Measurements from ENCODE around the gene ALKBH4. TPM values are rescaled to one million over a fixed set of nuclear protein-coding genes. Genes with fewer than 3 reads are reported as not detected.

ALKBH4 gene
- total and polyA plus RNA-seq, 2 donors (not counting 3 experiments of a cell fraction or from before 2014, with no cell fraction given) = 5.3 to 10.8 TPM

- H3K9ac ChIP-seq (replicated peaks; ENCODE audit: extremely low read depth, insufficient read depth, low read length) = no peak overlapping the region
- no peaks in the 10 kb centered on the region for H3K36me3 ChIP-seq (ENCODE audit: control insufficient read depth in 2 of 2, extremely low read depth in 1 of 2, insufficient read depth in 2 of 2, low read length in 2 of 2)
- peaks cover 6% of the 10 kb centered on the region for H3K4me1 ChIP-seq (ENCODE audit: control insufficient read depth, extremely low read depth, insufficient read depth, low read length)
- no peak overlapping the region for H2AFZ ChIP-seq (ENCODE audit: low read depth, low read length)
- no peaks in the 10 kb centered on the region for H3K27me3 ChIP-seq (ENCODE audit: control insufficient read depth in 2 of 2, insufficient read depth in 2 of 2, low read length in 2 of 2)
- no peak overlapping the region for H3K27ac ChIP-seq (ENCODE audit: insufficient read depth, low read depth, low read length)
- H3K9me3 ChIP-seq (replicated peaks; ENCODE audit: control insufficient read depth, insufficient read depth, low read length) = no peaks in the 10 kb centered on the region
- intact Hi-C loops (cut with micrococcal nuclease) (no loop called here), dilution Hi-C loops (cut with MboI; ENCODE audit: extremely low pct_ligation_motif_present, low sequenced_read_pairs) (no loop called here)
- FAIRE-seq (no peak), DNase-seq (ENCODE audit: low read depth, low spot score) (no peak)
- ChIA-PET CTCF (interaction anchor here (1.2 kb wide), 1 partner anchor 27 kb away, joined by 5 read pairs; no protein-coding TSS in a partner anchor), POLR2A (no interaction called here)
- H3K4me3 ChIP-seq (replicated peaks in 1 of 3; ENCODE audit: insufficient read depth in 1 of 3, low read depth in 1 of 3, low read length in 3 of 3) = no peak overlapping the region
- TF ChIP-seq POLR2AphosphoS5 (IDR thresholded peaks at IDR 0.05; ENCODE audit: insufficient read depth, low read depth, low read length) (no peak), CTCF (IDR thresholded peaks at IDR 0.05; ENCODE audit: extremely low read depth in 1 of 2, insufficient read depth in 1 of 2, low read depth in 1 of 2, low read length in 2 of 2) (no peak)
- no peak overlapping the region for H3K4me2 ChIP-seq (ENCODE audit: insufficient read depth, low read length)
- BruUV-seq (replicated peaks) = no TSS peak
- H4K20me1 ChIP-seq (replicated peaks; ENCODE audit: control insufficient read depth, extremely low read depth, insufficient read depth, low read length) = no peaks in the 10 kb centered on the region
- no peaks in the 10 kb centered on the region for H3K9me1 ChIP-seq (replicated peaks; ENCODE audit: control insufficient read depth, extremely low read depth, insufficient read depth, low read length)
- H3K79me2 ChIP-seq (ENCODE audit: control insufficient read depth, insufficient read depth, low read length) = peaks cover 19% of the 10 kb centered on the region
These were observed 32.9 kb downstream of the ALKBH4 start for GRCh38 chr7:102431617-102432298.

GRCh38 chr7:102429141-102429899 is 35.3 kb downstream of the ALKBH4 start:
- H3K9me3 ChIP-seq (replicated peaks; ENCODE audit: control insufficient read depth, insufficient read depth, low read length) = no peaks in the 10 kb centered on the region
- dilution Hi-C loops (cut with MboI; ENCODE audit: extremely low pct_ligation_motif_present, low sequenced_read_pairs) = no loop called here

More at GRCh38 chr7:102429141-102429899, 35.3 kb downstream of the ALKBH4 start:
- no peak overlapping the region for H3K27ac ChIP-seq (ENCODE audit: insufficient read depth, low read depth, low read length)
- H3K79me2 ChIP-seq (ENCODE audit: control insufficient read depth, insufficient read depth, low read length) = peaks cover 7% of the 10 kb centered on the region
- TF ChIP-seq POLR2A (IDR thresholded peaks at IDR 0.05; ENCODE audit: low read depth, low read length) = no peak
- no peak for TF ChIP-seq POLR2AphosphoS5 (IDR thresholded peaks at IDR 0.05; ENCODE audit: insufficient read depth, low read depth, low read length)
- TF ChIP-seq CTCF (IDR thresholded peaks at IDR 0.05; ENCODE audit: extremely low read depth in 1 of 2, insufficient read depth in 1 of 2, low read depth in 1 of 2, low read length in 2 of 2) = no peak
- TF ChIP-seq, protein P1, sequence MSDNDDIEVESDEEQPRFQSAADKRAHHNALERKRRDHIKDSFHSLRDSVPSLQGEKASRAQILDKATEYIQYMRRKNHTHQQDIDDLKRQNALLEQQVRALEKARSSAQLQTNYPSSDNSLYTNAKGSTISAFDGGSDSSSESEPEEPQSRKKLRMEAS (IDR thresholded peaks at IDR 0.05; ENCODE audit: insufficient read depth, insufficient read length) = no peak
- no peak for TF ChIP-seq EZH2 (IDR thresholded peaks at IDR 0.05; ENCODE audit: borderline replicate concordance, low read depth, low read length, severe bottlenecking)
- TF ChIP-seq FOS (IDR thresholded peaks at IDR 0.05; ENCODE audit: borderline replicate concordance, insufficient read depth, low read length) = no peak
- TF ChIP-seq GATA2 (IDR thresholded peaks at IDR 0.05; ENCODE audit: insufficient read depth, insufficient read length, low read depth, low read length) = no peak
- TF ChIP-seq MYC (IDR thresholded peaks at IDR 0.05; ENCODE audit: low read depth, low read length) = no peak
- TF ChIP-seq JUN (IDR thresholded peaks at IDR 0.05; ENCODE audit: borderline replicate concordance, insufficient read depth, insufficient read length, low read depth) = no peak
- peaks cover 1% of the 10 kb centered on the region for H3K4me1 ChIP-seq (ENCODE audit: control insufficient read depth, extremely low read depth, insufficient read depth, low read length)
- no peaks in the 10 kb centered on the region for H4K20me1 ChIP-seq (replicated peaks; ENCODE audit: control insufficient read depth, extremely low read depth, insufficient read depth, low read length)
- no peak for FAIRE-seq
- DNase-seq (ENCODE audit: low read depth, low spot score) = no peak
- no peak overlapping the region for H3K9ac ChIP-seq (replicated peaks; ENCODE audit: extremely low read depth, insufficient read depth, low read length)
- H3K4me3 ChIP-seq (replicated peaks in 1 of 3; ENCODE audit: insufficient read depth in 1 of 3, low read depth in 1 of 3, low read length in 3 of 3) = no peak overlapping the region
- H2AFZ ChIP-seq (ENCODE audit: low read depth, low read length) = no peak overlapping the region
- intact Hi-C loops (cut with micrococcal nuclease) = no loop called here
- peaks cover 0 to 18% of the 10 kb centered on the region in 2 experiments for H3K36me3 ChIP-seq (ENCODE audit: control insufficient read depth in 2 of 2, extremely low read depth in 1 of 2, insufficient read depth in 2 of 2, low read length in 2 of 2)
- no peaks in the 10 kb centered on the region for H3K9me1 ChIP-seq (replicated peaks; ENCODE audit: control insufficient read depth, extremely low read depth, insufficient read depth, low read length)
- BruUV-seq (replicated peaks) = no TSS peak
- POLR2A ChIA-PET = no interaction called here
- no peaks in the 10 kb centered on the region for H3K27me3 ChIP-seq (ENCODE audit: control insufficient read depth in 2 of 2, insufficient read depth in 2 of 2, low read length in 2 of 2)
- H3K4me2 ChIP-seq (ENCODE audit: insufficient read depth, low read length) = no peak overlapping the region
- CTCF ChIA-PET = no interaction called here

Measured in endothelial cell of umbilical vein (primary cell).